Stimulated activated CD8-positive, alpha-beta memory T cell treated with anti-CD3 and anti-CD28 coated beads, Interleukin-4, amount 100 ng/mL, for 1 hour (primary cell): ENCODE measurements around the gene TSPAN4.

Source experiments
- DNase-seq, 2 donors: peaks; one replicate each; pipeline ENCODE4 v3.0.0-alpha.2; 2020; ENCODE audit warnings: low read depth in 2 of 2, low spot score in 1 of 2

TSPAN4 gene

GRCh38 chr11:905952-906351 is 63.3 kb downstream of the TSPAN4 start:
- DNase-seq = no peak

- no peak for DNase-seq
Measured at GRCh38 chr11:907668-908067, 65.0 kb downstream of the TSPAN4 start.

- DNase-seq = no peak
Measured at GRCh38 chr11:908273-908672, 65.6 kb downstream of the TSPAN4 start.

DNA sequence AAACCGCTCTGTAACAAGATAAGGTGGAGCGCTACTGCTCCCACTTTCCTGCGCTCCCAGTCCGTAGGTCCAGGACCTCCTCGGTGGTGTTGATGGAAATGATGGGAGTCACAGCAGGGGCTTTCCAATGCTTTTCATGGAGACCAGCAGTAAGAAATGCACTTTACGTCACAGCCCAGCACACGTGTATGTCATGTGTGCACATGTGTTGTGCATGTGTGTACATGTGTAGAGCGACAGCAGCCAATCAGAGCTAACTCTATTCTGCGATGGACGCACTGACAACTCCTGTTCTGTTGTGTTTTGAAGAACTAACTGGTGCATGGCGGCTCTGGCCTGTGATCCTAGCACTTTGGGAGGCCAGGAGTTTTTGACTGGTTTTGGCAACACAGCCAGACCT is 66.8 kb downstream of the TSPAN4 start:
- no peak for DNase-seq

- DNase-seq = no peak
Measured at GRCh38 chr11:910044-910588, 67.5 kb downstream of the TSPAN4 start.

- DNase-seq = peak; percentile 49 to 66
Measured at GRCh38 chr11:910589-911030, 68.0 kb downstream of the TSPAN4 start, which contains the start of gene CHID1. Gene CHID1 (minus strand): TSS chr11:910810. CDS start chr11:904816, 5,994 bp downstream.

GRCh38 chr11:911031-911889 is 68.6 kb downstream of the TSPAN4 start:
- peak in 1 of 2 donors; percentile 7 for DNase-seq

DNA sequence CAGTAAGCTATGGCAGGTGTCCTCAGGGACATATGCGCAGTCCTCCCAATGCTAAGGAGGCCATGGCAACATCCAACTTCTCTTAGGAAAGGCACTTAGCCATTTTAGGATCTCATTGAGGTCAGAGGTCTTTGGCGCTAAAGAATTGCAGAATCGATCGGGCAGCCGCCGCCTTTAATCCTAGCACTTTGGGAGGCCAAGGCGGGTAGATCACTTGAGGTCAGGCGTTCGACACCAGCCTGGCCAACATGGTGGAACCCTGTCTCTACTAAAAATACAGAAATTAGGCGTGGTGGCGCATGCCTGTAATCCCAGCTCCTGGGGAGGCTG is 69.2 kb downstream of the TSPAN4 start:
- no peak for DNase-seq

DNA sequence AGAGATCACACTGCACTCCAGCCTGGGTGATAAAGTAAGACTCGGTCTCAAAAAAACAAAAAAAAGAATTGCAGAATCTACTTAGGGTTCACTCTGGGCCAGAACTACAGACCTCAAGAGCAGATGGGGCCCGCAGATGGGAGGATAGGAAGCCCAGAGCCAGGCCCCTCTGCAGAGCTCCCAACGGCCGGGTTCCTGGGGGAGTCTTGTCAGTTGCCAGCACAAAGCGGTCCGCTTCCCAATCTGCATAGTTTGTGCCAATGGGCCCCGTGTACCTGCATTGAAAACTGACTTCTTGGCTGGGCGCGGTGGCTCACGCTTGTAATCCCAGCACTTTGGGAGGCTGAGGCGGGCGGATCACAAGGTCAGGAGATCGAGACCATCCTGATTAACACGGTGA is 69.6 kb downstream of the TSPAN4 start:
- no peak for DNase-seq

- no peak for DNase-seq
Measured at GRCh38 chr11:913043-913442, 70.4 kb downstream of the TSPAN4 start.

GRCh38 chr11:914204-914603 is 71.6 kb downstream of the TSPAN4 start:
- no peak for DNase-seq

DNA sequence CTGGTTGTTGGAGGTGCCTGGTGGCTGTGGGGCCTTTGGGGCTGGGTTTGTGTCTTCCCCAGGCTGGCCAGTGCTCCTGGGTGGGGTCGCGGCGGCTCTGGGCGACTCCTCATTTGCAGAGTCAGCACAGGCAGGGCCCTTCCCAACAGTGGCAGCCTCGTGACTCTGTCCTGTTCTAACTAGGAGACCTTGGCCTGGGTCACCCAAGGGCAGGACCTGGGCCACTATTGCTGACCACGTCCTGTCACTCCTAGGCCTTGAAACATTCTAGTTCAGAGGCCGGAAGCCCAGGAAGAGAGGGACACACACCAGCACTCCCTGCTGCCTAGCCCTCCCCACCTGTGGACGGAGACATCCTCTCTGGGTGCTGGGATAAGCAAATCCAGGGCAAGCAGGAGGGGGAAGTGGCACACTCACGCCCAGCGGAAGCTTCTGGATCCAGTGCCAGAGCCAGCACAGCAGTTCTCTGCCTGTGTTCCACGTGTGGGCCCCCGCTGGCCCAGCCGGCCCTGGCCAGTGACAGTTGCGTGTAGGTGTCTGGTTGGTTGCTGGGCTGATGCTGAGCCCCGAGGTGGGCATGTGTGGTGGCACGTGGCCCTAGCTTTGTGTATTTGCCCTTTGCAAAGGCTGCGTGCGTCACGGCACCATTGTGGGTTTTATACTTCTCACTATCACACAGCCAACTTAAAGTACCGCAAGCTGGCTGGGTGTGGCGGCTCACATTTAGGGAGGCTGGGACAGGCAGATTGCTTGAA is 72.3 kb downstream of the TSPAN4 start:
- DNase-seq = no peak
